H9 (cell line): ENCODE data around the gene RPL27A. TPM values are rescaled to one million over a fixed set of nuclear protein-coding genes. Genes with fewer than 3 reads are reported as not detected.

Experiments
- DNase-seq: peaks from one replicate; pipeline ENCODE4 v3.0.0-alpha.2; 2017
- H2AFZ ChIP-seq: one replicate; pipeline ENCODE4 v1.6.1; 2013; ENCODE audit warnings: mild to moderate bottlenecking, low read length, control low read depth, moderate library complexity
- H2AK5ac ChIP-seq: 2 replicates; pipeline ENCODE4 v1.6.1; 2013; ENCODE audit warnings: low read length, control low read depth, mixed read lengths; ENCODE audit not compliant: insufficient read length
- H2BK120ac ChIP-seq: one replicate; pipeline ENCODE4 v1.6.1; 2013; ENCODE audit warnings: low read depth, mild to moderate bottlenecking, low read length, control low read depth, inconsistent platforms; ENCODE audit not compliant: poor library complexity, severe bottlenecking
- H2BK12ac ChIP-seq: 2 replicates; pipeline ENCODE4 v1.6.1; 2013; ENCODE audit warnings: low read length, control low read depth, mixed read lengths, low read depth; ENCODE audit not compliant: insufficient read length
- H2BK15ac ChIP-seq: 2 replicates; pipeline ENCODE4 v1.6.1; 2013; ENCODE audit warnings: low read depth, low read length, control low read depth
- H2BK20ac ChIP-seq: one replicate; pipeline ENCODE4 v1.6.1; 2013; ENCODE audit warnings: low read depth, mild to moderate bottlenecking, low read length, control low read depth, inconsistent platforms; ENCODE audit not compliant: poor library complexity, severe bottlenecking
- H2BK5ac ChIP-seq: 2 replicates; pipeline ENCODE4 v1.6.1; 2013; ENCODE audit warnings: low read length, control low read depth, mixed read lengths; ENCODE audit not compliant: insufficient read length
- H3K14ac ChIP-seq: 2 replicates; pipeline ENCODE4 v1.6.1; 2013; ENCODE audit warnings: low read length, control low read depth; ENCODE audit not compliant: insufficient read depth
- H3K18ac ChIP-seq: 2 replicates; pipeline ENCODE4 v1.6.1; 2013; ENCODE audit warnings: low read depth, mild to moderate bottlenecking, mixed read lengths, low read length, control low read depth; ENCODE audit not compliant: insufficient read length
- H3K23ac ChIP-seq: 2 replicates; pipeline ENCODE4 v1.6.1; 2013; ENCODE audit warnings: low read length, control low read depth, mixed read lengths, low read depth; ENCODE audit not compliant: insufficient read length
- H3K23me2 ChIP-seq: 2 replicates; pipeline ENCODE4 v1.6.1; 2013; ENCODE audit warnings: low read depth, mild to moderate bottlenecking, mixed read lengths, low read length, control low read depth; ENCODE audit not compliant: insufficient read length, poor library complexity, severe bottlenecking
- H3K27ac ChIP-seq: 2 replicates; pipeline ENCODE4 v1.5.1; 2013; ENCODE audit warnings: low read length, control low read depth, mixed read lengths, low read depth; ENCODE audit not compliant: insufficient read length
- H3K27me3 ChIP-seq: 2 replicates; pipeline ENCODE4 v1.6.1; 2013; ENCODE audit warnings: low read length, control low read depth, inconsistent platforms; ENCODE audit not compliant: insufficient read depth
- H3K4ac ChIP-seq: 2 replicates; pipeline ENCODE4 v1.6.1; 2013; ENCODE audit warnings: low read depth, mild to moderate bottlenecking, control low read depth, inconsistent platforms, low read length, moderate library complexity
- H3K4me1 ChIP-seq: 2 replicates; pipeline ENCODE4 v1.6.1; 2013; ENCODE audit warnings: low read length, control low read depth, inconsistent platforms; ENCODE audit not compliant: insufficient read depth
- H3K4me2 ChIP-seq: 2 replicates; pipeline ENCODE4 v1.6.1; 2013; ENCODE audit warnings: low read length, control low read depth, mixed read lengths; ENCODE audit not compliant: insufficient read length, insufficient read depth
- H3K56ac ChIP-seq: 2 replicates; pipeline ENCODE4 v1.6.1; 2013; ENCODE audit warnings: low read depth, mild to moderate bottlenecking, mixed read lengths, low read length, control low read depth; ENCODE audit not compliant: insufficient read length
- H3K79me1 ChIP-seq: 2 replicates; pipeline ENCODE4 v1.6.1; 2013; ENCODE audit warnings: low read depth, mild to moderate bottlenecking, moderate library complexity, low read length, control low read depth, inconsistent platforms; ENCODE audit not compliant: insufficient read depth, poor library complexity, severe bottlenecking
- H3K79me2 ChIP-seq: 2 replicates; pipeline ENCODE4 v1.6.1; 2013; ENCODE audit warnings: low read length, control low read depth, inconsistent platforms; ENCODE audit not compliant: insufficient read depth
- H3K9ac ChIP-seq: 2 replicates; pipeline ENCODE4 v1.6.1; 2013; ENCODE audit warnings: low read length, control low read depth, mixed read lengths; ENCODE audit not compliant: insufficient read length; ENCODE audit errors: extremely low read depth
- H3K9me3 ChIP-seq: one replicate; pipeline ENCODE4 v1.6.1; 2013; ENCODE audit warnings: low read depth, low read length, inconsistent platforms; ENCODE audit not compliant: control insufficient read depth
- H3T11ph ChIP-seq: one replicate; pipeline ENCODE4 v1.6.1; 2013; ENCODE audit warnings: mild to moderate bottlenecking, low read length, control low read depth, inconsistent platforms
- H4K20me1 ChIP-seq: one replicate; pipeline ENCODE4 v1.6.1; 2013; ENCODE audit not compliant: control insufficient read depth, insufficient read length, insufficient read depth
- H4K5ac ChIP-seq: 2 replicates; pipeline ENCODE4 v1.6.1; 2013; ENCODE audit warnings: low read depth, mild to moderate bottlenecking, mixed read lengths, low read length, control low read depth; ENCODE audit not compliant: insufficient read length
- H4K8ac ChIP-seq: replicated peaks from 2 replicates; pipeline ENCODE4 v1.6.1; 2013; ENCODE audit warnings: low read length, control low read depth, mixed read lengths, low read depth; ENCODE audit not compliant: insufficient read length
- H4K91ac ChIP-seq: 2 replicates; pipeline ENCODE4 v1.6.1; 2013; ENCODE audit warnings: low read depth, mild to moderate bottlenecking, moderate library complexity, mixed read lengths, low read length, control low read depth; ENCODE audit not compliant: insufficient read length
- H3K27ac Mint-ChIP-seq, 3 experiments: 2 replicates in 2 of 3; 3 replicates in 1 of 3; pipeline ENCODE4 v1.8.0; 2020 to 2021; ENCODE audit warnings: mixed read lengths in 3 of 3, mild to moderate bottlenecking in 1 of 3, moderate library complexity in 1 of 3
- H3K27me3 Mint-ChIP-seq: 2 replicates; pipeline ENCODE4 v1.8.0; 2021; ENCODE audit warnings: low read depth, mild to moderate bottlenecking, moderate library complexity, mixed read lengths
- H3K36me3 Mint-ChIP-seq, 3 experiments: 2 replicates in 2 of 3; 3 replicates in 1 of 3; pipeline ENCODE4 v1.8.0; 2020 to 2021; ENCODE audit warnings: low read depth in 3 of 3, mixed read lengths in 3 of 3; ENCODE audit not compliant: insufficient read depth in 1 of 3
- H3K4me1 Mint-ChIP-seq, 2 experiments: 2 replicates each; pipeline ENCODE4 v1.8.0; 2020; ENCODE audit warnings: mixed read lengths in 2 of 2
- H3K4me3 Mint-ChIP-seq, 2 experiments: 2 replicates in 1 of 2; 3 replicates in 1 of 2; pipeline ENCODE4 v1.8.0; 2020 to 2021; ENCODE audit warnings: mild to moderate bottlenecking in 2 of 2, mixed read lengths in 2 of 2, moderate library complexity in 1 of 2
- H3K9me3 Mint-ChIP-seq, 2 experiments: 2 replicates in 1 of 2; 3 replicates in 1 of 2; pipeline ENCODE4 v1.8.0; 2020; ENCODE audit warnings: mild to moderate bottlenecking in 2 of 2, mixed read lengths in 2 of 2, moderate library complexity in 1 of 2
- WGBS: extraction: QIAGEN DNeasy Blood & Tissue Kit; methylation state at CpG from one replicate; pipeline ENCODE4 v1.1.7; 2013; ENCODE audit warnings: missing lambda C conversion rate, low lambda C conversion rate, mixed read lengths; ENCODE audit not compliant: insufficient read length; ENCODE audit errors: extremely low coverage; 5-methylcytosine and 5-hydroxymethylcytosine counted together
- total RNA-seq: library from RNA; stranded (reverse); gene quantifications from 2 replicates; pipeline ENCODE4 v1.2.1, GENCODE V29; 2021
- TF ChIP-seq, protein P1 (sequence below): fragments of 200-600 bp; sonication (generic); conservative IDR thresholded peaks from 3 replicates; pipeline ENCODE4 v1.8.0; 2021; ENCODE audit warnings: antibody characterized with exemption, mild to moderate bottlenecking

The RPL27A gene
- total RNA-seq, 1 experiment from 2014 or later: 1,152 TPM

DNA sequence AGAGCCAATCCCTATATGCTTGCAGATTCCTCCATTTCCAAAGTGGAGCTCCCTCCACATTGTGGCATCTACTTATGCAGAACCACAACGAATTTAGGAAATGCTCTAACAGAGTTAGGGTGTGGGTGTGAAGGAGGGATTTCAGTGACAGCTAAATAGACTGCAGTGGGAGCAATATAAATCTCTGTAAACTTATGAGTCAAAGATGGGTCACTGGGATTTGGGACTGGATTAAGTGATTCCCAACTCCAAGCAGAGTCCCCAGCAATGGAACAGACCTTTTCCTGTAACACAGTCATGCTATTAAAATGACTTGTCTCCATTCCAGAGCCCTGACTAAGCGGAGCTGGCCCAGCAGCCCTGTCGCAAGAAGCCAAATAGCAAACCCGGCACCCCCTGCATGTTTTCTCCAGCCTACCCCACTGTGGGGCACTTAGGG is 36.6 kb downstream of the RPL27A start:
- Histone ChIP-seq H4K91ac (no peak overlapping the region), H4K5ac (no peak overlapping the region), H3K23ac (no peak overlapping the region), H2BK20ac (no peak overlapping the region), H3T11ph (no peak overlapping the region), H3K27ac (no peak overlapping the region), H3K4me2 (no peak overlapping the region), H2AK5ac (no peak overlapping the region), H2BK120ac (no peak overlapping the region), H3K56ac (no peak overlapping the region), H4K8ac (no peak overlapping the region), H3K4me1 (no peaks in the 10 kb centered on the region; the same call in 1 of the 2 replicates), H2BK12ac (no peak overlapping the region), H2BK15ac (no peak overlapping the region), H3K23me2 (no peaks in the 10 kb centered on the region), H3K14ac (no peak overlapping the region; the same call in 1 of the 2 replicates), H3K9ac (no peak overlapping the region), H3K27me3 (no peaks in the 10 kb centered on the region), H3K79me1 (no peaks in the 10 kb centered on the region), H2BK5ac (no peak overlapping the region), H3K79me2 (no peaks in the 10 kb centered on the region), H3K18ac (no peak overlapping the region), H3K9me3 (no peaks in the 10 kb centered on the region), H2AFZ (no peak overlapping the region), H4K20me1 (no peaks in the 10 kb centered on the region), H3K4ac (no peak overlapping the region)
- TF ChIP-seq, protein P1, sequence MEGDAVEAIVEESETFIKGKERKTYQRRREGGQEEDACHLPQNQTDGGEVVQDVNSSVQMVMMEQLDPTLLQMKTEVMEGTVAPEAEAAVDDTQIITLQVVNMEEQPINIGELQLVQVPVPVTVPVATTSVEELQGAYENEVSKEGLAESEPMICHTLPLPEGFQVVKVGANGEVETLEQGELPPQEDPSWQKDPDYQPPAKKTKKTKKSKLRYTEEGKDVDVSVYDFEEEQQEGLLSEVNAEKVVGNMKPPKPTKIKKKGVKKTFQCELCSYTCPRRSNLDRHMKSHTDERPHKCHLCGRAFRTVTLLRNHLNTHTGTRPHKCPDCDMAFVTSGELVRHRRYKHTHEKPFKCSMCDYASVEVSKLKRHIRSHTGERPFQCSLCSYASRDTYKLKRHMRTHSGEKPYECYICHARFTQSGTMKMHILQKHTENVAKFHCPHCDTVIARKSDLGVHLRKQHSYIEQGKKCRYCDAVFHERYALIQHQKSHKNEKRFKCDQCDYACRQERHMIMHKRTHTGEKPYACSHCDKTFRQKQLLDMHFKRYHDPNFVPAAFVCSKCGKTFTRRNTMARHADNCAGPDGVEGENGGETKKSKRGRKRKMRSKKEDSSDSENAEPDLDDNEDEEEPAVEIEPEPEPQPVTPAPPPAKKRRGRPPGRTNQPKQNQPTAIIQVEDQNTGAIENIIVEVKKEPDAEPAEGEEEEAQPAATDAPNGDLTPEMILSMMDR: no peak
- Mint-ChIP-seq H3K9me3 (no peaks in the 10 kb centered on the region), H3K27ac (peak overlapping the region in 2 of 3 experiments; percentile 83 to 91; a peak in 2 of 7 replicates), H3K4me1 (peaks cover 58 to 62% of the 10 kb centered on the region in 2 experiments), H3K36me3 (peaks cover 3 to 9% (median 6%) of the 10 kb centered on the region in 3 experiments; a peak in 5 of 7 replicates), H3K4me3 (no peak overlapping the region), H3K27me3 (no peaks in the 10 kb centered on the region; the same call in 1 of the 2 replicates)
- no peak for DNase-seq
- WGBS: no CpG with 5 or more reads among the region's 4 CpGs
